Prostate gland (tissue), 2 donors: ENCODE data around the gene PNLDC1. TPM values are rescaled to one million over a fixed set of nuclear protein-coding genes. Genes with fewer than 3 reads are reported as not detected.

Experiments used
- DNase-seq: peaks from one replicate; pipeline ENCODE4 v3.0.0-alpha.2; 2019; ENCODE audit warnings: low spot score
- H3K27ac ChIP-seq, 2 donors: fragments of 200-600 bp; sonication (generic); 2 replicates each; pipeline ENCODE4 v1.5.1; 2017 to 2019
- H3K27me3 ChIP-seq: fragments of 200-600 bp; sonication (generic); replicated peaks from 2 replicates; pipeline ENCODE4 v1.5.1; 2019; ENCODE audit not compliant: insufficient read depth
- H3K36me3 ChIP-seq, 2 donors: fragments of 200-600 bp; sonication (generic); 1 replicate in 1 of 2; 2 replicates in 1 of 2; pipeline versions ENCODE4 v1.5.1 to v1.8.1; 2017 to 2019
- H3K4me1 ChIP-seq: fragments of 200-600 bp; sonication (generic); replicated peaks from 2 replicates; pipeline ENCODE4 v1.5.1; 2019
- H3K4me3 ChIP-seq, 2 donors: fragments of 200-600 bp; sonication (generic); 2 replicates each; pipeline ENCODE4 v1.5.1; 2017 to 2019
- H3K9me3 ChIP-seq: fragments of 200-600 bp; sonication (generic); 2 replicates; pipeline ENCODE4 v1.5.1; 2017
- CTCF ChIP-seq, 4 experiments: fragments of 200-600 bp in 2 of 4; fragments of 450-650 bp in 2 of 4; sonication (generic) in 2 of 4; IDR thresholded peaks; 1 replicate in 3 of 4; 2 replicates in 1 of 4; pipeline ENCODE4 v1.5.1; 2016 to 2019; ENCODE audit warnings: antibody characterized with exemption in 4 of 4, mild to moderate bottlenecking in 2 of 4, moderate library complexity in 2 of 4
- POLR2A ChIP-seq: fragments of 450-650 bp; IDR thresholded peaks from one replicate; pipeline ENCODE4 v1.6.1; 2016; ENCODE audit warnings: antibody characterized with exemption, mild to moderate bottlenecking
- POLR2AphosphoS5 ChIP-seq: sonication (generic); formaldehyde crosslinking; IDR thresholded peaks from one replicate; pipeline ENCODE4 v1.6.1; 2017; ENCODE audit warnings: antibody characterized with exemption
- WGBS: methylation state at CpG from one replicate; pipeline ENCODE4 v1.1.5; 2018; 5-methylcytosine and 5-hydroxymethylcytosine counted together
- intact Hi-C: fragments of 100-400 bp; cut with DNase I; formaldehyde crosslinking; loops from one replicate; pipeline ENCODE4 v1.14.2; 2022
- total RNA-seq, 2 donors: library from RNA; depleted of rRNA; stranded (reverse); fragments of >200 nt; gene quantifications; one replicate each; pipeline ENCODE4 v1.1.0, GENCODE V29; 2016

The PNLDC1 gene
- total RNA-seq, 2 donors from 2014 or later: 5.6 TPM; not detected in 1

GRCh38 chr6:159760602-159761057 is 39.4 kb upstream of the PNLDC1 start:
- intact Hi-C loops: loop anchor here (1.0 to 2.0 kb wide), 2 partner anchors 30 to 68 kb away; partner anchors contain the start of genes MRPL18 and SOD2
- peak overlapping the region in 1 of 2 donors; percentile 99 for H3K27ac ChIP-seq
- H3K4me1 ChIP-seq: no peaks in the 10 kb centered on the region
- H3K36me3 ChIP-seq: no peaks in the 10 kb centered on the region
- H3K27me3 ChIP-seq: no peaks in the 10 kb centered on the region
- H3K9me3 ChIP-seq: no peaks in the 10 kb centered on the region
- no peak for TF ChIP-seq POLR2A
- TF ChIP-seq CTCF (IDR thresholded peaks at IDR 0.05): no peak
- TF ChIP-seq POLR2AphosphoS5: no peak
- H3K4me3 ChIP-seq: no peak overlapping the region
- DNase-seq: no peak
- WGBS: 59% methylated on average over 3 of the region's 3 CpGs

GRCh38 chr6:159761129-159761872 is 38.8 kb upstream of the PNLDC1 start:
- DNase-seq: peak; percentile 26
- no peaks in the 10 kb centered on the region for H3K9me3 ChIP-seq
- H3K36me3 ChIP-seq: no peaks in the 10 kb centered on the region
- peak overlapping the region; percentile 98 to 99 for H3K27ac ChIP-seq
- no peaks in the 10 kb centered on the region for H3K27me3 ChIP-seq
- 4% methylated on average over 45 of the region's 45 CpGs for WGBS
- TF ChIP-seq POLR2A: no peak
- no peak for TF ChIP-seq CTCF (IDR thresholded peaks at IDR 0.05)
- TF ChIP-seq POLR2AphosphoS5: no peak
- intact Hi-C loops: loop anchor here (1.0 to 2.0 kb wide), 2 partner anchors 29 to 68 kb away; partner anchors contain the start of genes MRPL18 and SOD2
- H3K4me3 ChIP-seq: peak overlapping the region; percentile 66 to 88
- no peaks in the 10 kb centered on the region for H3K4me1 ChIP-seq

- intact Hi-C loops: loop anchor here (1.0 to 2.0 kb wide), 3 partner anchors 28 to 69 kb away; partner anchors contain the start of genes MRPL18, SOD2 and WTAP
- under 1% methylated on average over 76 of the region's 76 CpGs for WGBS
Observed at GRCh38 chr6:159761873-159762680, 38.0 kb upstream of the PNLDC1 start, which contains the start of gene ACAT2. Gene ACAT2 (plus strand): TSS chr6:159762045. CDS start chr6:159762088, 43 bp downstream.

More at GRCh38 chr6:159761873-159762680, 38.0 kb upstream of the PNLDC1 start, which contains the start of gene ACAT2:
- DNase-seq: peak; percentile 97
- H3K4me3 ChIP-seq: peak within 1 kb of the TSS; percentile 66 to 88
- H3K9me3 ChIP-seq: no peaks in the 10 kb centered on the region
- H3K27me3 ChIP-seq: no peaks in the 10 kb centered on the region
- TF ChIP-seq POLR2AphosphoS5 (peak; percentile 89), POLR2A (peak; percentile 73), CTCF (IDR thresholded peaks at IDR 0.05) (peak in 2 of 4 experiments; percentile 29 to 35)
- H3K36me3 ChIP-seq: no peaks in the 10 kb centered on the region
- H3K4me1 ChIP-seq: no peaks in the 10 kb centered on the region
- H3K27ac ChIP-seq: peak within 1 kb of the TSS; percentile 98 to 99
